GM12872 (cell line): Measurements from ENCODE around the gene FOXL1.

Source experiments
- TF ChIP-seq, protein P1 (sequence below): IDR thresholded peaks from 3 replicates; pipeline ENCODE4 v1.5.1; 2011; ENCODE audit warnings: low read depth, mild to moderate bottlenecking, low read length, moderate library complexity; ENCODE audit not compliant: insufficient read depth

Gene FOXL1

DNA sequence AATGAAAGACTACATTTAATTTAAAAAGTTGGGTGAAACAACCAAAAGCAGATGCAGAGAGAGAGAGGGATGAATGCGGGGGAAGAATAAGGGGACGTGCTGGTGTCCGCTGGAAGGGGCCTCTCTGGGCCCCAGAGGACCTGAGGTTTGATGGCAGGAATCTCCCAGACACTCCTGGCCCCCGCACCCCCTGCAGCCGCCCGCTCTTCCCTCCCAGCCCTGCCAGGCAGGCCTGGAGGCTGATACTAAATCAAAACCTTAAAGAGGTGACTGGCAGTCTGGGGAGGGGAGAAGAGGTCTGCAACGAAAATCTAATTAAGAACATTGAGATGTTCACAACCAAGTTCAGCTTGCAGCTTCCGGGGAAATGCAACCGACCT, 2.4 kb downstream of the FOXL1 start:
- TF ChIP-seq, protein P1, sequence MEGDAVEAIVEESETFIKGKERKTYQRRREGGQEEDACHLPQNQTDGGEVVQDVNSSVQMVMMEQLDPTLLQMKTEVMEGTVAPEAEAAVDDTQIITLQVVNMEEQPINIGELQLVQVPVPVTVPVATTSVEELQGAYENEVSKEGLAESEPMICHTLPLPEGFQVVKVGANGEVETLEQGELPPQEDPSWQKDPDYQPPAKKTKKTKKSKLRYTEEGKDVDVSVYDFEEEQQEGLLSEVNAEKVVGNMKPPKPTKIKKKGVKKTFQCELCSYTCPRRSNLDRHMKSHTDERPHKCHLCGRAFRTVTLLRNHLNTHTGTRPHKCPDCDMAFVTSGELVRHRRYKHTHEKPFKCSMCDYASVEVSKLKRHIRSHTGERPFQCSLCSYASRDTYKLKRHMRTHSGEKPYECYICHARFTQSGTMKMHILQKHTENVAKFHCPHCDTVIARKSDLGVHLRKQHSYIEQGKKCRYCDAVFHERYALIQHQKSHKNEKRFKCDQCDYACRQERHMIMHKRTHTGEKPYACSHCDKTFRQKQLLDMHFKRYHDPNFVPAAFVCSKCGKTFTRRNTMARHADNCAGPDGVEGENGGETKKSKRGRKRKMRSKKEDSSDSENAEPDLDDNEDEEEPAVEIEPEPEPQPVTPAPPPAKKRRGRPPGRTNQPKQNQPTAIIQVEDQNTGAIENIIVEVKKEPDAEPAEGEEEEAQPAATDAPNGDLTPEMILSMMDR, result no peak

DNA sequence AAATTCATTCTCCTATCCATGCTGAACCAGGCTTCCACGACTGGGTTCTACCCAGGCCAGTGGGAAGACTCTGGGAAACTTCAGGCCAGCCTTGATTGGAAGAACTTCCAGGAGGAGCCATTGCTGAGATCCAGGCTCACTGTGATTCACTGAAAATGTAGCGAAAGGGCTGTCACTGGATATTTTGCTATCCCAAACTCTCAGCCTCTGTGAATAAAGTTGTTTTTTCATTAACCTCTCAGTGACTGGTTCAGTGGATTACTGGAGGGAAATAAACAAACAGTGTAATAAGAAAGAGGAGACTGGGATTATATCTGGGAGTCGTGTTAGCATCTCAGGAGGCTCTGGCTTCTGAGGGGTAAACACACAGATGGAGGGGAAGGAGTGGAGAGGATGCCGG, 3.1 kb downstream of the FOXL1 start:
- TF ChIP-seq, protein P1, result no peak

DNA sequence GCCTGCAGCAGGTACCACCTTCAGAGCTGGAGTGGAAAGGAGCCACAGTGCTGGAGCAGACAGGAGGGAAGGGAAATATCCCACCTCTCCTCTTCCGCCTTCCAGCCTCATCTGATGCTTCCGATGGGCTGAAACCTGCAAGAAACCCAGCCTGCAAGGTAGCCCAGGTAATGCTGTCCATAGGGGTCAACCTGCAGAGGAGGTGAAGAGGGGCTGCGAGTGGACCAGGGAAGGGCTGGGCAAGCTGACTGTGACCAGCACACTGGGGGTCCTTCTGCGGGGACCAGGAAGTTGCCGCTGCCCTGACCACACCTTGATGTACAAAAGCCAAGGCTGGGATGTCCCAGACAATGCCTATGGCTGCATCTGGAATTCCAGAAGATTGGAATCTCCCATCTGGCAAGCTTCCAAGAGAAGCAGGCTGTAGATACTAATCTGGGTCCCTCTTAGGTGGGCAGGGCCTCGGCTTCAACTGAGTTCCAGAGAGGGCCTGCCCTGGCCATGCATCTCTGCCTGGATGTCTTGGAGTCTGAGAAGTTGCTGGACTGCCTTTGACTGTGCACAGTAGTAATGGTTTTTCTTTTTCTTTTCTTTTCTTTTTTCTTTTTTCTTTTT, 5.8 kb downstream of the FOXL1 start:
- TF ChIP-seq, protein P1, result no peak

DNA sequence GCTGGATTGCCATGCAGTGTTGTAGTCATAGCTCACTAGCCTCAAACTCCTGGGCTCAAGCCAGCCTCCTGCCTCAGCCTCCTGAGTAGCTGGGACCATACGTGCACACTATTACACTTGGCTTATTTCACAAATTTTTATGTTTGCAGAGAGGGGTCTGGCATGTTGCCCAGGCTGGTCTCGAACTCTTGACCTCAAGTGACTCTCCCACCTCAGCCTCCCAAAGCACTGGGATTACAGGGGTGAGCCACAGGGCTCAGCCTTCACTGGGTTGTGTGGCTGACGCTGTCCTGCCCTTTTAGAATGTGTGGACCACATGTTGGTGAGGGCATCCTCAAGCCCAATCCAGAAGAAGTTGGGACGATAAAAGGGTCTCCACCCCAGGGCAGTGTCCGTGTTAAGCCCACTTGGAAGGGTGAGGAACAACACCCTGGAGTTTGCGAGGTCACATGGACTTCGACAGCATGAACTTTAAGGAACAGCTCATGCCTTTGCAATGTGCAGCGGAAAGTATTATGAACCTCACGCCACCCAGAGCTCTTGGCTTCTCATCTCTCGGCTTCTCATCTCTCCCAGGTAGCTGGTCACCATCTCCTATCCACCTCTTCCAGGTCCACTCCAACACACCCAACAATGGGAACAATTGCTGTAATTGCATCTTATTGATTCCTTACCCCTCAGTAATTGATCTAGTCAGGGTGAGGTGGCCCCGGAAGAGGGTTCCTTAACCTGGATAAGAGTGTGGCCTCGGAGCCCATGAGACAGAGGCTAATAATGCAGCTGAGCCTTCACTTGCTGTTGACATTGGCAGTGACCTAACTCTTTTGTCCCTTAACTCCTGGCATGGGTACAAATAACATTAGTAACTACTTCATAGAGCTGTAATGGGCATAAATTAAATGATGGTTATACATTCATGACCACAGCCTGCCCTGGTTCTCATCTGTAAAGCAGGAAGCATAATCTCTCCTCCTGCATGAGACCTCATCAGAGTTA, 6.7 kb downstream of the FOXL1 start:
- TF ChIP-seq, protein P1, result no peak

DNA sequence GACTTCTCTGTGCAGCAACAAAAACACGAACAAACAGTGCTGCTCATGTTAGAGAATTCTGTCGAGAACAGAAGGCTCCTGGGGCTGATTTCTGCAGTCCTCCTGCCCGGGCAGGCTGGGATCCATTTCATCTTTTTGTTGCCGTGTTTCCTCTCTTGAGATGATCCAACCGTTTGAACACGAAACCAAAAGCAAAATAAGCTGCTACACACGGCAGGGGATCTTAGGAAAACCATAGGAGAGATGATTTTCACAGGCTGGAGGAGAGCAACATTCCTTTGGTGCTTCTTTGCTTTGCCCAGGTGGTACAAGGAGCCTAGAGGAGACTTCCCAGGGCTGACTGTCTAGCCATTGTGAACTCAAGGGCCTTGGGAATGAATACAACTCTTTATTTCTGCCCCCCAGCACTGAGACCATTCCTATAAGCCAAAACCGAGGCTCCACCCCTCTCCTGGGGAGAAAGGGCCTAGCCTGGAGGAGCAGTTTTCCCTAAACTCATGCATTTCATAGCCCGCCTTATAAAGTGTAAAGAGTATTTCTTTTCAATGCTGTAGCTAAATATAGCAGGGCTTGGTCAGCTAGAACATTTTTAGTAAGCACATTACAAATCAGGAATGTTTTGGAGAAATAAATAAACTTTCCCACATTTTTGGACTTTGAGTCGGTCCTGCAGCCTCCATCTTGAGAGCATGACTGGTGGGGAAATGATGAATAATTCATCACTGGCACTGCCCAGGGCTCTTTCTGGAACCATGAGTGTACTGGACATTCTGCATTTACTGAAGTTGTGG, 7.7 kb downstream of the FOXL1 start:
- TF ChIP-seq, protein P1, result no peak

DNA sequence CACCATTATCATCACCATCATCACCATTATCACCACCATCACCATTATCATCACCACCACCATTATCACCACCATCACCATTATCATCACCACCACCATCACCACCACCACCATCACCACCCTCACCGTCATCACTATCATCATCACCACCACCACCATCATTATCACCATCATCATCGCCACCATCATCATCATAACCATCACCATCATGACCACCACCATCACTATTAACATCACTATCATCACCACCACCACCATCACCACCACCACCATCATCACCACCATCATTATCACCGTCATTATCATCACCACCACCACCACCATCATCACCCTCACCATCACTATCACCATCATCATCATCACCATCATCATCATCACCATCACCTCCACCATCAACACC, 9.1 kb downstream of the FOXL1 start:
- TF ChIP-seq, protein P1, result no peak

DNA sequence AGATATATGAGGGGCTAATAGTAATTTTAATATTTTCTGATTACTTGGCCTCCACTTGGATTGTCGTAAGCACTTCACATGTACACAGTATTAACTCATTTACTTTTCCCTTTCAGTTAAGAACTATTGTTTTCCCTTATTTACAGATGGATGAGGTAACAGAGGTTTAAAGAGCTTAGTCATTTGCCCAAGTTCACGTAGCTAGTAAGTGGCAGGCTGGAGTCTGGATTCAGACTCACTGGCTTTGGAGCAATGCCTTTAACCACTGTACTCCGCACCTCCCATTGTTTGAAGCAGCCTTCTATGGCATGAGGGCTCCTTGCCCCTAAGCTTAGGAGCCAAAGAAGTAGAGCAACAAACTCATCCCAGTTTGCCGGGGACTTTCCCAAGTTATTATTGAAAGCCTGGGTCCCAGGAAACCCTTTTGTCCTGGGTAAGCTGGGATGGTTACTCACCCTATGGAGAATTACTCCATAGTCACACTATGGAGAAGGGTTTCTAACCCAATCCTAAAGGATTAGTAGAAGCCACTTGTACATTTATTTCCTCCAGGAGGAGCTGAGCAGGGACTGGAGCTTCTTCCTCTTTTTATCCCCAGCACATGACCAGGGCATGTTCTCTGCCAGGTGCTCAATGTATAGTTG, 12.3 kb downstream of the FOXL1 start:
- TF ChIP-seq, protein P1, result no peak
